HG03159 (cell line): ENCODE data around the gene AOPEP.
"Not testable (repeated sequence)": the region's sequence is repeated elsewhere in the genome, so short reads cannot be mapped to it uniquely, and the experiment has no call there.

Experiments used
- ATAC-seq: cut with Tn5 transposase; IDR thresholded peaks from one replicate; pipeline ENCODE4 v1.9.1; 2021; ENCODE audit warnings: mild to moderate bottlenecking, moderate library complexity; ENCODE audit not compliant: unreplicated experiment

Gene AOPEP

DNA sequence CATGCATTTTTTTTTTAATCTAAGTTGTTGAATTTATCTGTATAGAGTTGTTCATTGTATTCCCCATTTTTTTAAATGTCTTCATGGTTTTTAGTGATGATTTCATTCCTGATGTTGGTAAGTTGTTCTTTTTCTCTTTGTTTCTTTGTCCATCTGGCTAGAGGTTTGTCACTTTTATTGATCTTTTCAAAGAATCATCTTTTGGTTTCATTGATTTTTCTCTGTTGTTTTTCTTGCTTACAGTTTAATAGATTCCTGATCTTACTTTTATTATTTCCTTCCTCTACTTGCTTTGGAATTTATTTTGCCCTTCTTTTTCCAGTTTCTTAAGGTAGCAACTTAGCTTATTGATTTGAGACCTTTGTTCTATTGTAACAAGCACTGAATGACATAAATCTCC, 114.2 kb downstream of the AOPEP start:
- no peak for ATAC-seq

DNA sequence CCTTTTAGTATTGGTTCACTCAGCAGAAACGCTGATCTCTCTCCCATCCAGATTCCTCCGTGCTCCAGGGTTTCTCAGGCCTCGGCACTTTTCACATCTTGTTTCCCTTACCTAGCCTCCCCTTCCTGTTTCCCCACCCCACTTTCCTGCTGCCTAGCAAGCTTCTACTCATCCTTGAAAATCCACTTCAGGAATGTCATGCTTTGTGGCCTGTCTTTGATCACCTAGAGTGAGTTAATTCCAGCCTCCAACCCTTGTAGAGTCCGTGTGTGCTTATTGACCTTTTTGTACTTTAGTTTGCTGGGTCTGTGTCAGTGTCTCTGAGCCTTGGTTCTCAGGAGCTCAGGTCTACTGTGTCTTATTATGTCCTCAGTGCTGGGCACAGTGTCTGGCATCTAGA, 116.6 kb downstream of the AOPEP start:
- ATAC-seq = no peak

DNA sequence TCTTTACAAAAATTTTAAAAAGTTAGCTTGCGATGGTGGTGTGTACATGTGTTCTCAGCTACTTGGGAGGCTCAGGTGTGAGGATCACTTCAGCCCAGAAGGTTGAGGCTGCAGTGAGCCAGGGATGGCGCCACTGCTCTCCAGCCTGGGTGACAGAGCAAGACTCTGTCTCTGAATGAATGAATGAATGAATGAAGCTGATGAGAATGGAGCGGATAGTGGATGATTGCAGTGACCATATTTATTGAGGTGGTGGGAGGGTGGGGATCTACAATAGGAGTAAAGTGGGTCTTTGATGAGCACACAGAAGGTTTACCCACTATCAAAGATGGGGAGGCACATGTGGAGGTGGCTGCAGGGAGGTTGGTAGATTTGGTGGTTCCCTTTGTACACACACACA, 120.2 kb downstream of the AOPEP start:
- ATAC-seq = no peak

DNA sequence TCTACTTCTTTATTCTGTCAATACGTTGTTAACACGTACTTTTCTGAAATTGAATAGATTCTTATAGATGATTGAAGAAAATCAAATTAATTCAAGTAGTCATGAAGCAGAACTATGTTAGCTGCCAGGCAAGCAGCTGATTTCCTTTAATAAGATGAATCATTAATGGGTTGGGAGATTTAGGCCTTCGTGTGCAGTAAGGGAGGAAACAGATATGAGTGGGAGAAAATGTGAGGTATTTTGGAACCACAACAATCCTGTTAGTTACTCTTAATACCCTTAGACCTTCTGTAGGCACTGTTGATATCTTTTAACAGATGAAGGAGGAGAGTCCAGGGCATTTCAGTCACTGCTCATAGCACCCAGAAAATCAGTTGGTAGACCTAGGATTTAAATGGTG, 121.0 kb downstream of the AOPEP start:
- no peak for ATAC-seq

DNA sequence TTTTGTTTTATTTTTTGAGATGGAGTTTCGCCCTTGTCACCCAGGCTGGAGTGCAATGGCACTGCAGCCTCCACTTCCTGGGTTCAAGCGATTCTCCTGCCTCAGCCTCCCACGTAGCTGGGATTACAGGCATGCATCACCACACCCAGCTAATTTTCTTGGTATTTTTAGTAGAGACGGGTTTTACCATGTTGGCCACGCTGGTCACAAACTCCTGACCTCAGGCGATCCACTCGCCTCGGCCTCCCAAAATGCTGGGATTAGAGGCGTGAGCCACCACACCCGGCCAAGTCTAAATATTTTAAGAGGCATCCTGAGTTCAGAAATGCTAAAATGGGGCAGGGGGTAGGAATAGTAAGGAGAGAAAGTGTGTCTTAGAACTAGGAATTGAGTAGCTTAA, 122.3 kb downstream of the AOPEP start:
- not testable (repeated sequence) for ATAC-seq

DNA sequence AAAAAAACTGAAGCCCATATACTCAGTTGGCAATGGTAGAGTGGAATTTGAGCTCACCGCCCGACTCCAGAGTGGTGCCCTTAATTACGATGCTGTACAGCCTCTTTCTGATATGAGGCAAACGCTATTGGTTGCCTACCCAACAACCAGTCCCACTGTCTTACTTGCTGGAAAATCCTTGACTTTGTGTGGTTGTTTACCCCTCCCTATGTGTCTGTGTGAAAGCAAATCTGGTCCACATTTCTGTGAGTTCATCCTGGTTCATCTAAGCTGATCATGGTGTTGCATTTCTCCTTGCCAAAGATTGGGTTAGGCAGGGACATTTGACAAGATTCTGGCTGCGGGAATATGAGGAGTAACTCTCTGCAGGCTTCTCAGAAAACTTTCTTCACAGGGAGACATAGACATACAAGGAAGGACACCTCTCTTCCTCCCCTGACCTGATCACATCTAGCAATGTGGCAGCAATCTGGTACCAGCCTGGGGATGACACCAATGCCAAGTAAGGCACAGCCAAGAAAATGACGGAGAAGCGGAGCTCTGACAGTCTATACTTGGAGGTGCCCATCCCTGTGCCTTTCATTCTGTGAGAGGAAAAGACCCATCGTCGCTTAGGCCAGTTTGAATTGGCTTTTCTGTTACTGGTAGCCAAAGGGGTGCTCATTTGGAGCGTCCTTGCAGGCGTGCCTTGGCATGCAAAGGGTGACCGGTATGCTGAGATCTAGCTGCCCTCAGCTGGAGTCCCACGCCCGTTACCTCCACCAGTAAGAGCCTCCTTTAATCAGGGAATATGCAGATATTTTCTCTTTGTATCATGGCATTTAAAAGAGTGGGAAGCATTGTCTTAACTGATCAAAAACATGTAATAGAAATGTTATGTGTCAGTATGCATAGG, 124.3 kb downstream of the AOPEP start:
- no peak for ATAC-seq

DNA sequence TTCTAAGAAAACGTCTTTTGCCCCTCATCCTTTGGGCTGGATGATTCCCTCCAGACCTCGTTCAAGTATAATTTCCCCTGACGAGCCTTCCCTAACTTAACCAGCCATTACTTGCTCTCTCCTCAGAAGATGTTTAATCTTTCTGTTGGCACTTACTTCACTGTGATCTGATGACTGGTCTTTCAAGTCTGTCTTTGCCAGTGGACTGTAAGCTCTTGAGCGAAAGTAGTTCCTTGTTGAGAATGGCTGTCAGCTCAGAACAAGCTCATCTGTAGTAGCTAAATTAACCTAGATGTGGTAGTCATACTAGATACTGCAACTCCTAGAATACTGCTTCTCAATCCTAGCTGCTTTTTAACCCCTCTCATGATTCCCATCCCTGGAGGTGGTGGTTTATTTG, 125.0 kb downstream of the AOPEP start:
- ATAC-seq = no peak

DNA sequence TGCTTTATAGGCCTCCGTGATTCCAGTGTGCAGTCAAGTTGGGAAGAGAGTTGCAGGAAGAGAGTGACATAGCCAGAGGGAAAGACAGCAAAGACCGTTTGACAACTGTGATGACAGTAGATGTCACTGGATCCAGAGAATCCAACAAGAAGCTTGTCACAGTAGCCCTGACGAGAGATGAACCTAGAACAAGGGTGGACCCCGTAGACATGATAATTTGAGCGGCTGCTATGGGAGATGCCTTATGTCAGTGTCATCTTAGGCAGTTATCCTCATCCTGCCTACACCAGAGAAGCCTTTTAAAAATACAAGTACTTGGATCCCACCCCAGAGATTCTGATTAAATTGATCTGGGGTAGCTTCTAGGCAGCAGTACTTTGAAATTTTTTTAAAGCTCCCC, 125.4 kb downstream of the AOPEP start:
- no peak for ATAC-seq

DNA sequence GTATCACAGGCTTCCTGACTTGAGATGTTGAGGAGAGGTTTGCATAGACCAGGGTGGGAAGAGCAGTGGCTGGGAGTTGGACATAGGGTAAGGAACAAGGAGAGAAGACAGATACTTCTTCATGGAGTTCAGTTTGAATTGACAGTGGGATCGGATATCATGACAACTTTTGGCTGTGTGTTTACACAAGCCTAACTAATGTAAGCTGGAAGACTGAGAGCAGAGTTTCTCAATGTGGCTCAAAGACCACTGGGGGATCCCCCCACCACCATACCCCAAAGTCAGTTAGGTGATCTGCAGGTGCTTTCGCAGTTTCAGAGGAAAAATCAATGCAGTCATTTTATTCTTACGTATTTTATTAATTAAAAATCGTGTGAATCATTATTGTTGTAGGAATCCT, 125.9 kb downstream of the AOPEP start:
- no peak for ATAC-seq

DNA sequence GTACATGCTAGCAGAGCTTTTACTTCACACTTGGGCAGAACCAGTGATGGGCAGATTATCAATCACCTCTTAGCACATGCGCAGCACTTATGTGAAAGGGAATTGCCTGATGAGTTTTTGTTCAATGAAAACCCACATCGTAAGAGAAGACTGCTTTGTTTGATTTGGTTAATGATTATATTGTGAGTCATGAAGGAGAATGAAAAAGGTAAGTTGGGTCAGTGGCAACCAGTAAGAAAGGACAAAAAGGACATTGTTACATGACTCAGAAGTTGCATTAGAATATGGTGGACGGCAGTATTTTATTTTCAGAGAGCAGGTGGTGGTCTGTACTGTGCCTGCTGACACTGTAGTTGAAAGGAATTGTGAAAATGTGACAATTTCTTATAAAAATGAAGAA, 127.4 kb downstream of the AOPEP start:
- no peak for ATAC-seq

DNA sequence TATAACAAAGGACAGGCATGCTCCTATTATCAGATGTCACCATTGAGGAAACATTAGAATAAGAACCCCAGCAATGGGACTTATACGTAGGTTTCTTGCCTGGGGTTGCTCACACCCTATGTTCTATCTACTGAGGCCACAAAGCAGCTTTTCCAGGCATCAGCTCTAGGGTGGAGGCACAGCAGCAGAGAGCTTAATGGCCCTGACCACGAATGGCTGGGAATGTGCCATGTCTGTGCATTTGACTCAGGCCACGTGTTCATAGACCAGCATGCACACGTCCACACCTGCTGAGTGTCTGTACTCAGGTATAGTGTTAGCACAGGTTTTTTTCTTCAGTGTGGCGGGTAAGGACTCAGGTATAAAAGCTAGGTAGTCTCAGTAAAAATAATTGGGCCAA, 129.4 kb downstream of the AOPEP start:
- ATAC-seq = no peak

DNA sequence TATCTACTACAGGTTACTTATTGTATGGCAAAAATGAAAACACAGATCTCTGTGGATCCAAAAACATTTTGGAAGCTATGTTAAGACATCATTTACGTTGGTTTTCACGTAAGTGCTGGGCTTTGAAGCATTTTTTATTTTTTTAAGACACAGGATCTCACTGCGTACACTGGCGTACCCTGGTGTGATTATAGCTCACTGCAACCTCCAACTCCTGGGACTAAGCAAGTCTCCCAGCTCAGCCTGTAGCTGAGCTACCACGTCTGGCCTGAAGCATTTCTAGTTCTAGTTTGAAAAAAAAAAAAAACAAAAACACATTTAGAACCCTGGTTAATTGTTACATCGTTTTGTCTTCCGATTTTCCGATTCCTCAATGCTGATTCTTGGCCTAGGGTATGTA, 131.3 kb downstream of the AOPEP start:
- ATAC-seq = no peak

DNA sequence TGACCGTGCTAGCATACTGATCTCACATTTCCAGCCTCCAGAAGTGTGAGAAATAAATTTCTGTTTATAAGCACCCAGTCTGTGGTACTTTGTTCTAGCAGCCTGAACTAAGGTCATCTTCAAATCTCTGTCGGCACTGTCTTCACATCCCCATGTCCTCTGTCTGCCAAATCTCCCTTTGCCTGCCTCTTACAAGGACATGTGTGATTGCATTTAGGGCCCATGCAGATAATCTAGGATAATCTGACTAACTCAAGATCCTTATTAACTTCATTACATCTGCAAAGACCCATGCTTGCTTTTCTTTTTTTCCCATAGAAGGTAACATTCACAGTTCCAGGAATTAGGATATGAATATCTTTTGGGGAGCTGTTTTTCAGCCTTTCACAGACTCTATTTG, 132.7 kb downstream of the AOPEP start:
- ATAC-seq = no peak

DNA sequence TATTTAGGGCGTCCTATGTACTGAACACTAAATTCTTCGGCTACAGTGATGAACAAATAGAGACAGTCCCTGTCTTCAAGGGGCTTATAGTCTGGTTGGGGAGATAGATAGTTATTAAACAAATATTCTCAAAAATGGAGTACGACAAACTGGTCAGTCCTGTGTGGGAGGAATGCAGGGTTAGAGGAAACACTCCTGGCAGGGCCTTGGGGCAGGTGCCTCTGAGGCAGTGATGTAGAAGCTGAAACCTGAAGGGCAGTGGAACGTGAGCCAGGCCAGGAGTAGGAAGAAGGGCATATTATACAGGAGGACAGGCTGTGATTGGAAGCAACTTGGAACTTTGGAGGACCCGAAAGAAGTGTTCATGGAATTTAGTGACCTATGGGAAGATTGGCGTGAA, 133.4 kb downstream of the AOPEP start:
- ATAC-seq = no peak

DNA sequence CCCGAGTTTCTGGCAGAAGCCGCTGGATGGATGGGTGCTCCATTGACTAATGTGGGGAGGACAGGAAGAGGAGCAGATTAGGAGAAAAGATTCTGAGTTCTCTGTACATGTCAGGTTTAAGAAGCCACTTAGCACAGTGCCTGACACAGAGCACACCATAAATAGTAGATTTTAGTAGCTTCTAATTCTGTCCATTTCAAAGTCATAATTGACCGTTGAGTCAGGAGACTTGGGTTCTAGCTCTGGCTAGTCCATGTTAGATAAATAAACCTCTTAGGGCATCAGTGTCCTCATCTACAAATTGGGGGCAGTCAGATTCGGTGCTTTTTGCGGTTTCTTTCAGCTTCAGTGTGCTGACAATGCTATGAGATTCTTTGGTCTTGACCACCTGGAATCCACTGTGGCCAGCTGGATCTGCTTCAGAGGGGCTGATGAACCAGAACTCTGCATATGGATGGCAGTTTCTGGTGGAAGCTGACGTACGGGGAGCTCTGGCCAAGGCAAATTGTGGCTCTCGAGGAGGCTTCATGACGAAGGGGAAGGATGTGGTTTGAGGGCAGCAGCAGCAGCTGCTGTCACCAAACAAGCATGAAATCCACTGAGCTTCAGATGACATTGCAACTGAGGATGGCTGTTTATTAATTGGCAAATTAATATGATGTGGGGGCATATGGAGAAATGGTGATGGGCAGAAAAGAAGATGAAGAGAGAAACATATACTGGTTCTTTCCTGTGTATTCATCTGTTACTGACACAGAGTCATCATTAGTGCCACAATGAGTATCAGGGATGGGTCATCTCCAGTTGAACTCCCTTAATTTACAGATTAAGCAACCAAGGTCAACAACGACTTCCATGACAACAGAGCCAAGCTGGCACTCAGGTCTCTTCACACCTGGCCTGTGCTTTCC, 134.4 kb downstream of the AOPEP start:
- peak; percentile 91 for ATAC-seq

DNA sequence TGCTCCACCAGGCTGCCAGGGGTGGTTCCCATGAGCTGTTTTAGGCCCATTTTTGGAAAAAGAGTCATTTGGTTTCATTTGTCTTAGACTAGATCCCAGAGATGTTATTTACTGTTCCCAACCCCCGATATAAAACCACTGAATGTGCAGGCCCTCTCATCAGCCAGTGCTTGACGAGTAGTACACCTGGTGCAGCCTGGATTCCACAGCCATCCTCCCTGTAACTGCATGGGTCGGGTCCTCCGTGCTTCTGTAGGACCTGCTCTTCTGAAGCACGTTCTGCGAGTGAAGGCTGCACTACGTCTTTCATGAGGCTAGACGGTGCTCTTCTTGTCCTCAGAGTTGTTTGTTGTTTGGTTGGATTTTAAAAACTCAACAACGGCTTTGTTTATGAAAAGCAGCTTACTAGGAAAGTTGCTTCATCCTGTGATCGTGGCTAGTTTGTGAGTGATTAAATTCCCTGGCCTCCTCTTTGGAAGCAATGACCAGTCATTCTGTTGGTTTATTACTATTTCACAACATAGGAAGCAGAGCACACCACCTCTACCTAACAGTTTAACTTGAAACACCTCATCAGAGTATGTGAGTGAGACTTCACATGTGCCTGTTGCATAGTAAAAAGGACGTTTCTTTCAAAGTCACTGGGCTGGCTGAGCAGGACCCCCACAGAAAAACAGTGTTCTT, 135.2 kb downstream of the AOPEP start:
- ATAC-seq = no peak

DNA sequence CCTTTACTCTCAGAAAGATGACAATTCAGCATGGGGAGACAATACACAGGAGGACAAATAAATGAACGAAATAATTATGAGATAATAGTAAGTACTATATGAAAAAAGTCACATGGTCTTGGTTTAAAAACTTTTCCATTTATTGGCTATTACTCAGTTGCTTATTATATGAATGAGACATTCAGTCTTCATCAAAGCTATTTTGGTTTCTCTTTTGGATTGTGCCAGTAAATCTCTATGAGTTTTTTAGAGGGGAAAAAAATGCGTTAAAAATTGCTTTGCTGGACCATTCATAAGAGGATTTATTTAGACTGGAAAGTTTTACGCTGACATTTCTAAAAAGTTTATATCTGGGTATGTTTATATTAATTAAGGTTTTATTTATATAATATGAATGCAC, 137.7 kb downstream of the AOPEP start:
- ATAC-seq = no peak

DNA sequence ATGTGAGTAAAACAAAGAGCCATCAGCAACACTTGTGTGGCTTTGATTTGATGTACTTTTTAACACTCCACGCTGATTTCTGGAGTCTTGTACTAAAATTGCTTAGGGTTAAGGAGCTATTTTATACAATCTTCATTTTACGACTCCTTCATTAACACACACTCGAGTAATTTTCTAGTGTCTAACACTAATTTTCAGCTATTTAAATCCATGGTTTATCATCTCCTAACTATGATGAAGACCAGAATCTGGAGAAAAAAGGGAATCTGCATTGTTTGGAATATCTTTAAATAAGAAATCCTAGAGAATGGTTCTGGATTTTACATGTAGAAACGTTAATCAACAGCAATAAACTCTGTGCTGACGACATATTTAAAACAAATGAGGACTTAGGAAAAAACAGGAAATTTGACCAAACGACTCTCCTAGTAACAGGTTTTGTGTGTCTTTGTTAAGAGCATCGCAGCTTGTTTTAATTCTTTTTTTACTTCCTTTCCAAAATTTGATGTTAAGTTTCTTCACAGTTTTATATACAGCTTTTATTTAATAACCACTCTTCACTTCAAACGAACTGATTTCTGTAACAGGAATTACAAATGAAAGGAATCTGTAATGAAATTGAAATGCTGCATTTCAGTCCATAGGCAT, 138.5 kb downstream of the AOPEP start:
- no peak for ATAC-seq

DNA sequence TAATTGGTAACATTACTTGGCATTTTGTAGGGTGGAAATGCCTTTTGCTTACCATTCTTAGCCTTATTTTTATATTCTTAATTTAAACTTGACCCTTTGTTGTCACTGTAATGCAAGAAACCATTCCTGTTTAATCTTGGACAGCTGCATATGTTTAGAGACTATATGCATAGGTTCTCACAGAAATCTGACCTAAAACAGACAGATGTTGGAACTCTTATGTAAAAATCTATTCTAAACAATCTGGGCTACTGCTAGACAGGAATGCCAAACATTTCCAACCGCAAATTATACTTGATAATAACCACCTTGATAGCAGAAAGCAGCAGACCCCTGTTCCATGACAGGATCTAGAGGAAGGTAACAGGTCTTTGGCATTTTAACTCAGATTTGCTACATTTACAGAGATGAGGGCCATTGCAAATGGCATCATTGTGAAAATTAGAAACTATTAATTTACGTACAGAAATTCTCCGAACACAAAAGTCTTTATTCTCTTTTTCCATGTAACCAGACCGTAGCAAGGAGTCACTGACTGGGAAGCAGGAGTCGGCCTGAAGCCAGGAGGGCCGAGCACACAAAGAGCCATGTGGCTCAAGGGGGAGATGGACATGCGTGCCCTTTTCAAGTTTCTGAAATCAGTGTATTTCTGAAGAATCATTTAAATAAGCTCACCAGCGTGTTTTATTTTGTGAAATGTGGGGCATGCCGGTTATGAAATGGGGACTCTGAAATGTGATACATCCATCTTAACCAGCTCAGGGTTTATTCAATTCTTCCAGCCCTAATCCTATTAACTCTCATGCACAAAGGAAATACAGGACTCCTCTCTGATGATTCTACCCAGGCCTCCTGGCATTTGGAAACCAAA, 139.3 kb downstream of the AOPEP start:
- no peak for ATAC-seq

DNA sequence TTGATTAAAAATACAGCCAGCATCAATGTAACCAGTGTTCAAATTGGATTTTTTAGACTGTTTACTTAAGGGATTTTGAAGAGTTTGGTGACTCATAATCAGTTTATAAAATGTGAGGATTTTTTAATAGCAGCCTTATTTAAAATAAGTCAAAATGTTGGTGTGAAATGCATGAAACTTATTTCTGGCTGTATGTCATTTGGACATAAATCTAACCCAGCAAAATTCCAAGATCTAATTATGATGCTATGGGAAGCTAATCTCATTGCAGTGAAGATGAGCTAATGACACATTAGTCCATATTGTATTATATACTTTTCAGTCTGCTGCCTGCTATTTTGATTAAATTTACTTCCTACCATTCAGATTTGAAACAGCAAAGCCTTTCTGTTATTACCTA, 140.3 kb downstream of the AOPEP start:
- no peak for ATAC-seq
